MM.1S (cell line): ENCODE measurements around the gene PRDM1.
A peak's percentile ranks its signal among the peaks of the same experiment; 100 is the strongest.

Experiments used
- DNase-seq: peaks from one replicate; pipeline ENCODE4 v3.0.0-alpha.2; 2015
- H2AFZ ChIP-seq: fragments of 300-600 bp; sonication (generic); 2 replicates; pipeline ENCODE4 v1.6.0; 2016; ENCODE audit warnings: antibody characterized with exemption, low read length
- H3F3A ChIP-seq: fragments of 300-600 bp; sonication (generic); 2 replicates; pipeline ENCODE4 v1.6.1; 2016; ENCODE audit warnings: mild to moderate bottlenecking, antibody characterized with exemption, low read length, moderate library complexity, mixed read lengths; ENCODE audit not compliant: insufficient read depth
- H3K27ac ChIP-seq: fragments of 300-600 bp; sonication (generic); 2 replicates; pipeline ENCODE4 v1.5.1; 2016; ENCODE audit warnings: mild to moderate bottlenecking, low read length
- H3K27me3 ChIP-seq: fragments of 300-600 bp; sonication (generic); replicated peaks from 2 replicates; pipeline ENCODE4 v1.6.0; 2016; ENCODE audit warnings: low read length; ENCODE audit not compliant: insufficient read depth
- H3K36me3 ChIP-seq: fragments of 300-600 bp; sonication (generic); replicated peaks from 2 replicates; pipeline ENCODE4 v1.6.1; 2016; ENCODE audit warnings: mild to moderate bottlenecking, low read length, mixed read lengths; ENCODE audit not compliant: insufficient read depth
- H3K4me1 ChIP-seq: fragments of 300-600 bp; sonication (generic); 2 replicates; pipeline ENCODE4 v1.6.1; 2016; ENCODE audit warnings: low read length, mixed read lengths
- H3K4me2 ChIP-seq: fragments of 300-600 bp; sonication (generic); 2 replicates; pipeline ENCODE4 v1.6.0; 2016; ENCODE audit warnings: low read depth, low read length
- H3K4me3 ChIP-seq: fragments of 300-600 bp; sonication (generic); 2 replicates; pipeline ENCODE4 v1.5.1; 2016; ENCODE audit warnings: low read length, mixed read lengths
- H3K79me2 ChIP-seq: fragments of 300-600 bp; sonication (generic); 2 replicates; pipeline ENCODE4 v1.6.1; 2016; ENCODE audit warnings: mixed run types, low read length, mixed read lengths
- H3K9ac ChIP-seq: fragments of 300-600 bp; sonication (generic); 2 replicates; pipeline ENCODE4 v1.6.1; 2016; ENCODE audit warnings: low read length, mixed read lengths
- H3K9me2 ChIP-seq: fragments of 300-600 bp; sonication (generic); replicated peaks from 2 replicates; pipeline ENCODE4 v1.6.1; 2016; ENCODE audit warnings: mild to moderate bottlenecking, low read length, mixed read lengths; ENCODE audit not compliant: insufficient read depth
- H3K9me3 ChIP-seq: fragments of 300-600 bp; sonication (generic); replicated peaks from 2 replicates; pipeline ENCODE4 v1.6.1; 2016; ENCODE audit warnings: mild to moderate bottlenecking, low read length, mixed read lengths; ENCODE audit not compliant: insufficient read depth
- H4K20me1 ChIP-seq: fragments of 300-600 bp; sonication (generic); 2 replicates; pipeline ENCODE4 v1.6.1; 2016; ENCODE audit warnings: mild to moderate bottlenecking, low read length, moderate library complexity, mixed read lengths; ENCODE audit not compliant: insufficient read depth
- EZH2 ChIP-seq: fragments of 300-600 bp; sonication (generic); optimal IDR thresholded peaks from 2 replicates; pipeline ENCODE3; 2017; ENCODE audit warnings: low read depth, mild to moderate bottlenecking, antibody characterized with exemption, low read length, mixed read lengths
- EZH2phosphoT487 ChIP-seq: fragments of 300-600 bp; sonication (generic); IDR thresholded peaks from 2 replicates; pipeline ENCODE4 v1.6.1; 2018; ENCODE audit warnings: antibody characterized with exemption, low read length
- TF ChIP-seq, protein P1 (sequence below): fragments of 300-600 bp; sonication (generic); IDR thresholded peaks from 2 replicates; pipeline ENCODE4 v1.5.1; 2016; ENCODE audit warnings: antibody characterized with exemption, low read length, mixed read lengths

PRDM1 gene

DNA sequence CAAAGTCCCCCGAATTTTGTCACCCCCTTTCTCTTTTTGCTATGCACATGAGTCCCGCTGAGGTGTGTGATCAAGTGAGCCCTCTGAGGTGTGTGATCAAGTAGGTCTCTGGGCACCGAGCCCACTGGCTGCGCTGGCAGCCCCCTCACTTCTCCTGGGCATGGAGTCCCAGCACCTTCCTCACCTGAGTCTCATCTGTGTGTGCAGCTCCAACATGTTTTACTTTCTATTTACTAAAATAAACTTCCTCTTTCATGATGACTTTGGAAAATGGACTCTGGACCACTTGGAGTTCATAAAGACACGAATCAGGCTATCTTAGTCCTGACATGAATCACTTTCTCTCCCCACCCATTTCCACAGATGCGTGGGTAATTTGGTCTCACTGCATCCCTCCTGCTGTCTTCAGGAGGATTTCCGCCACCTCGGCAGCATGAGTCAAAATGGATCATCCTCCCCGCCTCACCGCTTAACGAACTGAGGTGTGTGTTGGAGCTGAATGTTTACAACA is 39.8 kb downstream of the PRDM1 start:
- H3K4me2 ChIP-seq = no peak overlapping the region
- H3F3A ChIP-seq = no peaks in the 10 kb centered on the region
- no peak for DNase-seq
- H3K9me2 ChIP-seq = no peaks in the 10 kb centered on the region
- H3K79me2 ChIP-seq = no peaks in the 10 kb centered on the region
- H3K27ac ChIP-seq = no peak overlapping the region
- H3K9ac ChIP-seq = no peak overlapping the region
- H3K4me1 ChIP-seq = peaks cover 27% of the 10 kb centered on the region
- no peaks in the 10 kb centered on the region for H4K20me1 ChIP-seq
- H3K27me3 ChIP-seq = no peaks in the 10 kb centered on the region
- H3K36me3 ChIP-seq = no peaks in the 10 kb centered on the region
- TF ChIP-seq EZH2phosphoT487 (no peak), EZH2 (no peak)
- TF ChIP-seq, protein P1, sequence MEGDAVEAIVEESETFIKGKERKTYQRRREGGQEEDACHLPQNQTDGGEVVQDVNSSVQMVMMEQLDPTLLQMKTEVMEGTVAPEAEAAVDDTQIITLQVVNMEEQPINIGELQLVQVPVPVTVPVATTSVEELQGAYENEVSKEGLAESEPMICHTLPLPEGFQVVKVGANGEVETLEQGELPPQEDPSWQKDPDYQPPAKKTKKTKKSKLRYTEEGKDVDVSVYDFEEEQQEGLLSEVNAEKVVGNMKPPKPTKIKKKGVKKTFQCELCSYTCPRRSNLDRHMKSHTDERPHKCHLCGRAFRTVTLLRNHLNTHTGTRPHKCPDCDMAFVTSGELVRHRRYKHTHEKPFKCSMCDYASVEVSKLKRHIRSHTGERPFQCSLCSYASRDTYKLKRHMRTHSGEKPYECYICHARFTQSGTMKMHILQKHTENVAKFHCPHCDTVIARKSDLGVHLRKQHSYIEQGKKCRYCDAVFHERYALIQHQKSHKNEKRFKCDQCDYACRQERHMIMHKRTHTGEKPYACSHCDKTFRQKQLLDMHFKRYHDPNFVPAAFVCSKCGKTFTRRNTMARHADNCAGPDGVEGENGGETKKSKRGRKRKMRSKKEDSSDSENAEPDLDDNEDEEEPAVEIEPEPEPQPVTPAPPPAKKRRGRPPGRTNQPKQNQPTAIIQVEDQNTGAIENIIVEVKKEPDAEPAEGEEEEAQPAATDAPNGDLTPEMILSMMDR = no peak
- no peaks in the 10 kb centered on the region for H3K9me3 ChIP-seq
- H3K4me3 ChIP-seq = no peak overlapping the region
- H2AFZ ChIP-seq = no peak overlapping the region

DNA sequence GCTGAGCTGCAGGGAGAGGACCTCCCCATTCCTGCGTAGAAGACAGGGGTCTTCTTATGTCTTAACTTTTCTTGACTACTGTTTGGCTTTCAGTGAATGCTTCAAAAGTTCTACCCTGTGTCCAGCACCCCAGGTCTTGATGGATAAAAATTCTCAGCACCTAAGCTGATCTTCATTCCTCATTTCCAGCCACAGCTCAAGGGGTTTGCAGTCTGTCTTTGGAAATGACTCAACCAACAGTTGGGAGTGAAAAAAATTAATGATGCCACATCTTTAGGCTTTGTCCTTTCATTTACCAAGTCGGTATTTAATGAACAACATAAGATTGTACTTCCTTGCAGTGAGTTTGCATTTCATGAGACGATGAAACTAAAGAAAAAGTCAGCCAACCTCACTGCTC is 40.3 kb downstream of the PRDM1 start:
- Histone ChIP-seq H3K9me2 (no peaks in the 10 kb centered on the region), H3K4me2 (no peak overlapping the region), H3F3A (no peaks in the 10 kb centered on the region), H3K79me2 (no peaks in the 10 kb centered on the region), H3K9ac (no peak overlapping the region), H3K27ac (no peak overlapping the region), H3K36me3 (no peaks in the 10 kb centered on the region), H3K27me3 (no peaks in the 10 kb centered on the region), H4K20me1 (no peaks in the 10 kb centered on the region), H3K4me3 (no peak overlapping the region), H3K9me3 (no peaks in the 10 kb centered on the region), H2AFZ (no peak overlapping the region), H3K4me1 (peaks cover 27% of the 10 kb centered on the region)
- TF ChIP-seq EZH2phosphoT487 = no peak
- TF ChIP-seq, protein P1 = no peak
- TF ChIP-seq EZH2 = no peak
- DNase-seq = no peak

DNA sequence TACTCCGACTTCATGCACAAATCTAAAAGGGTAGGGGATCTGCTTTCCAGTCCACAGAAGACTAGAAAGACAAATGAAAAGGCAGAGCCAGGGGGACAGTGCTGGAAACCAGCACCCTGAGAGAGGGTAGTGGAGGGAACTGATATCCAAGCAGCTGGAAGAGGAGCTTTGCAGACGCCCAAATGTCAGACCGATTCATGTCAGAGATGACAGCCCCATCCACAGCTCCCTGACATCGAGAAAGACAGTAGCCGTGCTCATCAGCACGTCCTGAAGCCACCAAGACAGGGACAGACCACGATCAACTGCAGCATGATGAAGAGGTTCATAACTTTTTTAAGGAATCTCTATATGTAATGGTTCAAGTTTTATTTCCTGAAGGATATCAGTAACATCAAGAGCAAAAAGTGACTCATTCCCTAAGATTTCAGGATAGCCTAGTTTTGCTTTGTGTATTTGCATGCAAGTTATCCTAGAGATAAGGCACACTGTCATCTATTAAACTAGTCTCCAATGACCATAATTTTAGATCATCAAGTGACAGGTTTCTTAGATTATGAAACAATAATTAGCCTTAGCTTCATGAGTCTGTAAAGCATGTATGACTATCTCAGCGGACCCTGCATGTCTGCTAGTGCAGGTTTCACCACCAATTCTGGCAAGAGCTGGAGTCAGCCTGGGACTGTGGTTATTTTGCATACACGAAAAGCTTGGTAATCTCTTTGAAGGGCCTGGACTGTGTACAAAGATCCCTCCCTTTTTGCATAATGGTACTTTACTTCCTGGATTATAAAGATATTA is 43.0 kb downstream of the PRDM1 start:
- Histone ChIP-seq H3K27ac (no peak overlapping the region), H3K9me2 (no peaks in the 10 kb centered on the region), H3K4me1 (peaks cover 20% of the 10 kb centered on the region), H3K79me2 (no peaks in the 10 kb centered on the region), H3K9ac (no peak overlapping the region), H2AFZ (no peak overlapping the region), H3K4me2 (peak overlapping the region; percentile 39), H4K20me1 (no peaks in the 10 kb centered on the region), H3K36me3 (no peaks in the 10 kb centered on the region), H3K4me3 (0 out of 2 replicates have a peak overlapping the region, but pooled peaks have one; percentile 4), H3F3A (no peaks in the 10 kb centered on the region), H3K27me3 (no peaks in the 10 kb centered on the region), H3K9me3 (no peaks in the 10 kb centered on the region)
- DNase-seq = peak; percentile 62
- TF ChIP-seq EZH2phosphoT487 = no peak
- TF ChIP-seq EZH2 = no peak
- TF ChIP-seq, protein P1 = no peak
